DND-41 (cell line): ENCODE data around the gene VARS1.

Source experiments
- ATAC-seq: fragments of 200-7000 bp; cut with Tn5 transposase; 3 replicates; pipeline ENCODE4 v1.9.1; 2021; ENCODE audit warnings: low read depth; ENCODE audit not compliant: insufficient read depth
- DNase-seq: peaks from one replicate; pipeline ENCODE4 v3.0.0-alpha.2; 2020
- H2AFZ ChIP-seq: 2 replicates; pipeline ENCODE4 v1.6.0; 2012; ENCODE audit warnings: low read depth, low read length
- H3K27ac ChIP-seq: 2 replicates; pipeline ENCODE4 v1.5.1; 2012; ENCODE audit warnings: low read length, inconsistent platforms
- H3K27me3 ChIP-seq: fragments of 200-600 bp; sonication (generic); 2 replicates; pipeline ENCODE4 v1.6.0; 2012; ENCODE audit warnings: low read length, mild to moderate bottlenecking, inconsistent platforms; ENCODE audit not compliant: insufficient read depth, poor library complexity
- H3K36me3 ChIP-seq: 2 replicates; pipeline ENCODE4 v1.5.1; 2012; ENCODE audit warnings: low read length, inconsistent platforms; ENCODE audit not compliant: insufficient read depth
- H3K4me1 ChIP-seq: 2 replicates; pipeline ENCODE4 v1.5.1; 2012; ENCODE audit warnings: mild to moderate bottlenecking, low read length; ENCODE audit not compliant: insufficient read depth
- H3K4me2 ChIP-seq: 2 replicates; pipeline ENCODE4 v1.6.0; 2012; ENCODE audit warnings: mild to moderate bottlenecking, moderate library complexity, low read length, inconsistent platforms; ENCODE audit not compliant: insufficient read depth
- H3K4me3 ChIP-seq, 2 experiments: fragments of 200-600 bp in 1 of 2; shearing (Covaris generic) in 1 of 2; 2 replicates each; pipeline ENCODE4 v1.5.1; 2012 to 2016; ENCODE audit warnings: inconsistent platforms in 2 of 2, low read length in 2 of 2, mild to moderate bottlenecking in 2 of 2, low read depth in 1 of 2, moderate library complexity in 1 of 2
- H3K79me2 ChIP-seq: 2 replicates; pipeline ENCODE4 v1.6.0; 2012; ENCODE audit warnings: low read length, inconsistent platforms; ENCODE audit not compliant: insufficient read depth
- H3K9ac ChIP-seq: 2 replicates; pipeline ENCODE4 v1.6.0; 2012; ENCODE audit warnings: low read depth, mild to moderate bottlenecking, inconsistent platforms, low read length, moderate library complexity
- H3K9me3 ChIP-seq: 2 replicates; pipeline ENCODE4 v1.5.1; 2012; ENCODE audit warnings: low read length, moderate library complexity, mild to moderate bottlenecking, inconsistent platforms; ENCODE audit not compliant: insufficient read depth, severe bottlenecking
- H4K20me1 ChIP-seq: 2 replicates; pipeline ENCODE4 v1.6.0; 2012; ENCODE audit warnings: low read length; ENCODE audit not compliant: insufficient read depth
- EZH2 ChIP-seq: IDR thresholded peaks from 3 replicates; pipeline ENCODE4 v1.6.1; 2012; ENCODE audit warnings: borderline replicate concordance, low read depth, mild to moderate bottlenecking, moderate library complexity, low read length, inconsistent platforms; ENCODE audit not compliant: severe bottlenecking
- TF ChIP-seq, protein P1 (sequence below): IDR thresholded peaks from 2 replicates; pipeline ENCODE4 v1.5.1; 2012; ENCODE audit warnings: borderline replicate concordance, low read length, moderate library complexity, mild to moderate bottlenecking; ENCODE audit not compliant: poor library complexity, severe bottlenecking; ENCODE audit errors: extremely low read depth

Gene VARS1

DNA sequence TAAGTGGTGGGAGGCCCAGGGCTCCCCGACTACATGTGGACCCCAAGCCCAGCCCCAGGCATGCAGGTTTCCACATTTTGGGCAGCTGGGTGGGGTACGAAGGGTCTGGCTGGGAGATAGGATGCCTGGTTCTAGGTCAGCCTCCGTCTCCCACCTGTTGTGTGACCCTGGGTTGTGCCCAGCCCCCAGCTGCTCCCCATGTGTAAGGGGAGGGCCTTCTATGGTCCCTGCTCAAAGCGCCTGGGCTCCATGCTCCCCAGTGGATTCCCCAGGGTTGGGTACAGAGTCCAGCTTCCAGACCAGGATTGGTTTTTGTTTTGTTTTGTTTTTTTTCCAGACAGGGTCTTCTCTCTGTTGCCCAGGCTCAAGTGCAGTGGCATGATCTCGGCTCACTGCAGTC is 17.4 kb downstream of the VARS1 start:
- Histone ChIP-seq H3K36me3 (peaks cover 58% of the 10 kb centered on the region), H3K79me2 (no peaks in the 10 kb centered on the region), H3K9ac (no peak overlapping the region), H3K4me1 (peaks cover 3% of the 10 kb centered on the region), H3K4me2 (no peak overlapping the region), H3K27me3 (no peaks in the 10 kb centered on the region), H3K9me3 (no peaks in the 10 kb centered on the region), H2AFZ (no peak overlapping the region), H3K27ac (no peak overlapping the region), H3K4me3 (no peak overlapping the region), H4K20me1 (peaks cover 5% of the 10 kb centered on the region; the same call in 1 of the 2 replicates)
- DNase-seq = no peak
- no peak for ATAC-seq
- TF ChIP-seq EZH2 = no peak
- TF ChIP-seq, protein P1, sequence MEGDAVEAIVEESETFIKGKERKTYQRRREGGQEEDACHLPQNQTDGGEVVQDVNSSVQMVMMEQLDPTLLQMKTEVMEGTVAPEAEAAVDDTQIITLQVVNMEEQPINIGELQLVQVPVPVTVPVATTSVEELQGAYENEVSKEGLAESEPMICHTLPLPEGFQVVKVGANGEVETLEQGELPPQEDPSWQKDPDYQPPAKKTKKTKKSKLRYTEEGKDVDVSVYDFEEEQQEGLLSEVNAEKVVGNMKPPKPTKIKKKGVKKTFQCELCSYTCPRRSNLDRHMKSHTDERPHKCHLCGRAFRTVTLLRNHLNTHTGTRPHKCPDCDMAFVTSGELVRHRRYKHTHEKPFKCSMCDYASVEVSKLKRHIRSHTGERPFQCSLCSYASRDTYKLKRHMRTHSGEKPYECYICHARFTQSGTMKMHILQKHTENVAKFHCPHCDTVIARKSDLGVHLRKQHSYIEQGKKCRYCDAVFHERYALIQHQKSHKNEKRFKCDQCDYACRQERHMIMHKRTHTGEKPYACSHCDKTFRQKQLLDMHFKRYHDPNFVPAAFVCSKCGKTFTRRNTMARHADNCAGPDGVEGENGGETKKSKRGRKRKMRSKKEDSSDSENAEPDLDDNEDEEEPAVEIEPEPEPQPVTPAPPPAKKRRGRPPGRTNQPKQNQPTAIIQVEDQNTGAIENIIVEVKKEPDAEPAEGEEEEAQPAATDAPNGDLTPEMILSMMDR = no peak

DNA sequence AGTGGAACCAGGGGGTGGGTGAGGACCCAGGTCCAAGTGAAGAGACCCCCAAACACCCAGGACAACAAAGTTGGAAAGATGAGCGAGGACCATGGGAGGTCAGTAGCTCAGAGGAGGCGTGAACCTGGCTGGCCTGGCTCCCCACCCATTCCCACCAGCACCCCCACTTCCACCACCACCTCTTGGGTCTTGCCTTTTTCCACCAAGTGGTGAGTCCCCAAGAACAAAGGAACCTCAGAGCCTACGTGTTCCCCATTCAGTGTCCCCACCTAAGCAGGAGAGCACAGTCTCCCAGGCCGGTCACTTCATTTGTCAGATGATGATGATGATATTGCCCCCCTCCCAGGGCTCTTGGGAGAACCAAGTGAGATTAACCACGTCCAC is 17.9 kb downstream of the VARS1 start:
- no peak for ATAC-seq
- no peak overlapping the region for H2AFZ ChIP-seq
- H3K9me3 ChIP-seq = no peaks in the 10 kb centered on the region
- H3K27me3 ChIP-seq = no peaks in the 10 kb centered on the region
- H3K79me2 ChIP-seq = no peaks in the 10 kb centered on the region
- no peak overlapping the region for H3K4me2 ChIP-seq
- TF ChIP-seq, protein P1 = no peak
- TF ChIP-seq EZH2 = no peak
- no peak overlapping the region for H3K4me3 ChIP-seq
- H3K4me1 ChIP-seq = peaks cover 8% of the 10 kb centered on the region
- H3K27ac ChIP-seq = no peak overlapping the region
- no peak for DNase-seq
- peaks cover 5% of the 10 kb centered on the region; the same call in 1 of the 2 replicates for H4K20me1 ChIP-seq
- H3K36me3 ChIP-seq = peaks cover 53% of the 10 kb centered on the region
- H3K9ac ChIP-seq = no peak overlapping the region

DNA sequence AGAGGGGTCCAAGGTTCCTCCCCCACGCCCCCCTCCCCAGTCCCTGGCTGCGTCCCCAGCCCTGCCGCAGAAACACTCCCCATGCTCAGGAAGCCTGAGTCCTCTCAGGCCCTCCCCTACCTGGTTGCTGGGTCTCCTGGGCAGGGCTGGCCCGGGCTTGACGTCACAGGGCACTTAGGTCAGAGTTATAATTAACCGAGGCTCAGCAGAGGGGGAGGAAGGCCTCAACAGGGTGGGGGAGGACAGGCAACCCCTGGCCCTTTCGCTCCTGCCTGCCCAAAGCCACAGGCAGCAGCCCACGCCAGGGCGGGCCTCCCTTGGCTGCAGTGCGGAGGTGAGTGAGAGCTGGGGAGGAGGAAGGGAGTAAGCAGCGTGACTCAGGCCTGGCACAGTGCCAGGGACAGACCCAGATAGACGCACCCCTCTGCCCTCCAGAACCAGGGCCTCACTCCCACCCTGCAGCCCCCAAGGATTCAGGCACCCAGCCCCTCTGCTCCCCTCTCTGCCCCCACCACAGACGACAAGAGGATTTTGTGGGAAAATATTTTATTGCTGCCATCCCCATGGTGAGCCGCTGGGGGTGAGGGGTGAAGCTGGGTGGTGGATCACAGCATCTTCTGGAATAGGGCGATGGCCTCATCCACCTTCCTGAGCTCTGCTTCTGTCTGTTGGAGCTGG is 18.4 kb downstream of the VARS1 start, which contains the start of gene VWA7:
Gene VWA7, minus strand, starts transcription at position 340 of the 678 bp plus-strand sequence. CDS start 549 bp downstream, outside the sequence.
- H3K4me1 ChIP-seq = peaks cover 13% of the 10 kb centered on the region
- H3K9me3 ChIP-seq = no peaks in the 10 kb centered on the region
- H4K20me1 ChIP-seq = peaks cover 5% of the 10 kb centered on the region; the same call in 1 of the 2 replicates
- ATAC-seq (peak; percentile 25; the same call in 2 of the 3 replicates), DNase-seq (no peak)
- no peak within 1 kb of the TSS for H3K4me3 ChIP-seq
- H3K79me2 ChIP-seq = no peaks in the 10 kb centered on the region
- no peak within 1 kb of the TSS for H3K4me2 ChIP-seq
- H3K36me3 ChIP-seq = peaks cover 47% of the 10 kb centered on the region
- H3K27me3 ChIP-seq = no peaks in the 10 kb centered on the region
- no peak within 1 kb of the TSS for H3K27ac ChIP-seq
- H2AFZ ChIP-seq = no peak within 1 kb of the TSS
- H3K9ac ChIP-seq = no peak within 1 kb of the TSS
- TF ChIP-seq, protein P1 = no peak
- TF ChIP-seq EZH2 = no peak
